Measurements from ENCODE around the gene VSIR.

- TF ChIP-seq CTCF (IDR thresholded peaks at IDR 0.05; ENCODE audit: insufficient read depth, low read depth, low read length), result no peak
- TF ChIP-seq EZH2 (IDR thresholded peaks at IDR 0.05; ENCODE audit: insufficient read depth, low read length), result no peak
Observed at GRCh38 chr10:71743089-71743838, 30.1 kb downstream of the VSIR start.

All from astrocyte (in vitro differentiated cells and primary cell).